Caco-2 (cell line): Measurements from ENCODE around the gene NFAT5. TPM values are rescaled to one million over a fixed set of nuclear protein-coding genes. Genes with fewer than 3 reads are reported as not detected.

ENCODE experiments used
- BruUV-seq: library from RNA; stranded (reverse); fragments of 400-500 nt; replicated peaks from 2 replicates; lab custom pipeline; 2021; lab: Mats Ljungman, UMichigan
- CTCF ChIA-PET: fragments of 300-600 bp; sonication (Branson Sonifier 250); formaldehyde crosslinking; loops from one replicate; lab custom pipeline; 2022; ENCODE audit warnings: antibody characterized with exemption; lab: Charles Lee
- POLR2A ChIA-PET: fragments of 300-600 bp; sonication (Branson Sonifier 250); formaldehyde crosslinking; loops from one replicate; lab custom pipeline; 2022; ENCODE audit warnings: antibody characterized with exemption; lab: Charles Lee
- DNase-seq, 2 experiments: peaks; one replicate each; pipeline versions ENCODE4 v3.0.0 to v3.0.0-alpha.2; 2020 to 2022
- H3K27me3 ChIP-seq: replicated peaks from 2 replicates; pipeline ENCODE4 v1.6.0; 2011; ENCODE audit warnings: low read length; ENCODE audit not compliant: control insufficient read depth, insufficient read depth
- H3K36me3 ChIP-seq: 2 replicates; pipeline ENCODE4 v1.5.1; 2011; ENCODE audit warnings: low read length; ENCODE audit not compliant: control insufficient read depth, insufficient read depth
- H3K4me1 ChIP-seq: fragments of 250-450 bp; sonication (Bioruptor Pico); 2 replicates; pipeline ENCODE4 v1.5.1; 2020; ENCODE audit warnings: mild to moderate bottlenecking
- H3K4me3 ChIP-seq: 2 replicates; pipeline ENCODE4 v1.5.1; 2011; ENCODE audit warnings: low read depth, mild to moderate bottlenecking, control low read depth, low read length
- H3K9me3 ChIP-seq: fragments of 250-450 bp; sonication (Bioruptor Pico); 2 replicates; pipeline ENCODE4 v1.5.1; 2020; ENCODE audit warnings: mild to moderate bottlenecking, moderate library complexity
- H3K27ac Mint-ChIP-seq: one replicate; pipeline ENCODE4 v1.8.0; 2022; ENCODE audit warnings: mixed read lengths; ENCODE audit not compliant: unreplicated experiment
- H3K27me3 Mint-ChIP-seq: one replicate; pipeline ENCODE4 v1.8.0; 2022; ENCODE audit warnings: mixed read lengths; ENCODE audit not compliant: insufficient read depth, unreplicated experiment
- H3K36me3 Mint-ChIP-seq: one replicate; pipeline ENCODE4 v1.8.0; 2022; ENCODE audit warnings: mild to moderate bottlenecking, mixed read lengths; ENCODE audit not compliant: insufficient read depth, unreplicated experiment
- H3K4me1 Mint-ChIP-seq: one replicate; pipeline ENCODE4 v1.8.0; 2022; ENCODE audit warnings: low read depth, mixed read lengths; ENCODE audit not compliant: unreplicated experiment
- H3K4me3 Mint-ChIP-seq: one replicate; pipeline ENCODE4 v1.8.0; 2022; ENCODE audit warnings: mild to moderate bottlenecking, moderate library complexity, mixed read lengths; ENCODE audit not compliant: unreplicated experiment
- H3K9me3 Mint-ChIP-seq: one replicate; pipeline ENCODE4 v1.8.0; 2022; ENCODE audit warnings: mixed read lengths; ENCODE audit not compliant: unreplicated experiment
- CTCF ChIP-seq, 2 experiments: fragments of 200-600 bp in 1 of 2; IDR thresholded peaks; 1 replicate in 1 of 2; 2 replicates in 1 of 2; pipeline versions ENCODE4 v1.5.1 to v1.8.0; 2011 to 2022; ENCODE audit warnings: antibody characterized with exemption in 1 of 2, control low read depth in 1 of 2, inconsistent platforms in 1 of 2, low read depth in 1 of 2, low read length in 1 of 2, mild to moderate bottlenecking in 1 of 2, moderate library complexity in 1 of 2; ENCODE audit not compliant: insufficient read depth in 1 of 2, severe bottlenecking in 1 of 2, unreplicated experiment in 1 of 2
- intact Hi-C: fragments of 100-400 bp; cut with micrococcal nuclease; formaldehyde crosslinking; loops from one replicate; pipeline ENCODE4 v1.10.0; 2022; ENCODE audit not compliant: unreplicated experiment
- total RNA-seq: library from RNA; stranded (reverse); gene quantifications from 2 replicates; pipeline ENCODE4 v1.2.3, GENCODE V29; 2022

Gene NFAT5
- total RNA-seq, 1 experiment from 2014 or later, result 87.6 TPM

DNA sequence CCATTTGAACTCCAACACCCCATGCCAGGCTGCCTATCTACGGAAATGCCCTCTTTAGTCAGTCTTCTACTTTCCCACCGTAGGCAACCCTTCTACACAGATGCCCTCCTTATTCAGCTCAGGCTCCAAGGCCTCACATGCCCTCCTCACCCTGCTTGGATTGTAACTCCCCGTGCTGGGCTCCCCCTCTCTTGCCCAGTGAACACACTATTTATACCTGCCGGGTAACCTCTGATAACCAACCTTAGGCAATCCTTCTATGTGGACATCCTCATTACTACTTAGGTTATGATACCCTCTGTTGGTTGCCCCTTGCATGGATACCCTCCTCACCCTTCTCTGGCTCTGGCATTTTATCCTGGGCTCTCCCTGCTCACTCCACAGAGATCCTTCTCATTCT lies 50.3 kb downstream of the NFAT5 start:
- H3K9me3 Mint-ChIP-seq, result no peaks in the 10 kb centered on the region
- H3K4me1 Mint-ChIP-seq, result peaks cover 62% of the 10 kb centered on the region
- peaks cover 35% of the 10 kb centered on the region for H3K36me3 Mint-ChIP-seq
- peaks cover 7% of the 10 kb centered on the region for H3K36me3 ChIP-seq
- H3K4me3 ChIP-seq, result no peak overlapping the region
- H3K4me3 Mint-ChIP-seq, result peak overlapping the region; percentile 3
- no peaks in the 10 kb centered on the region for H3K9me3 ChIP-seq
- TF ChIP-seq CTCF (IDR thresholded peaks at IDR 0.05; ENCODE audit: insufficient read depth in 1 of 2, low read depth in 1 of 2, low read length in 1 of 2, severe bottlenecking in 1 of 2, unreplicated experiment in 1 of 2), result no peak
- DNase-seq, result no peak
- CTCF ChIA-PET, result no interaction called here
- no peaks in the 10 kb centered on the region for H3K27me3 Mint-ChIP-seq
- BruUV-seq, result no TSS peak
- H3K27me3 ChIP-seq, result no peaks in the 10 kb centered on the region
- H3K27ac Mint-ChIP-seq, result peak overlapping the region; percentile 53
- intact Hi-C loops, result no loop called here
- H3K4me1 ChIP-seq, result peaks cover 73% of the 10 kb centered on the region
- POLR2A ChIA-PET, result no interaction called here

DNA sequence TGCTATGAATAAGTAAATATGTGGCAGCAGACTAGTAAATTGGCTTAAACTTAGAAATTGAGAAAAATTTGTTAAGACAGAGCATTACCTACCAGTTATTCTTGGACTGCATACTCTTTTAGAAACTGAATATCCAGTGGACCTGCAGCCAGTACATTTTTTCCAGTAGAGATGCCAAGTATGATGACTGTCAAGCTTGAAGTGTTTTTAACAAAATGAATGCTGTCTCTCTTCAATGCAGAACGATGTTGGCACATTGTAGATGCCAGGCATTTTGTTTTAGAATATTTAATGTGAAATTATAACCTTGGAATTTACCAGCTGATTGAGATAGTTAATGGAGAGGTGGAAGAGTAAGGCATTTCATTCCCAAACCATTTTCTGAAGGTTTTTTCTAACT lies 52.5 kb downstream of the NFAT5 start:
- H3K4me3 ChIP-seq, result no peak overlapping the region
- ChIA-PET POLR2A (interaction anchor here (0.5 to 1.0 kb wide), 2 partner anchors 28 to 882 kb away, joined by 3 to 8 read pairs; no protein-coding TSS in a partner anchor), CTCF (interaction anchor here (1.0 to 1.1 kb wide), 2 partner anchors 220 to 222 kb away, joined by 3 read pairs; no protein-coding TSS in a partner anchor)
- H3K36me3 ChIP-seq, result peaks cover 7% of the 10 kb centered on the region
- H3K9me3 Mint-ChIP-seq, result no peaks in the 10 kb centered on the region
- H3K4me3 Mint-ChIP-seq, result peak overlapping the region; percentile 46
- no peak for TF ChIP-seq CTCF (IDR thresholded peaks at IDR 0.05; ENCODE audit: insufficient read depth in 1 of 2, low read depth in 1 of 2, low read length in 1 of 2, severe bottlenecking in 1 of 2, unreplicated experiment in 1 of 2)
- no peaks in the 10 kb centered on the region for H3K27me3 Mint-ChIP-seq
- no peak overlapping the region for H3K27ac Mint-ChIP-seq
- no peaks in the 10 kb centered on the region for H3K9me3 ChIP-seq
- no peak for DNase-seq
- peaks cover 60% of the 10 kb centered on the region for H3K4me1 Mint-ChIP-seq
- no peaks in the 10 kb centered on the region for H3K27me3 ChIP-seq
- no TSS peak for BruUV-seq
- peaks cover 63% of the 10 kb centered on the region for H3K4me1 ChIP-seq
- intact Hi-C loops, result loop anchor here (1.0 to 2.0 kb wide), 2 partner anchors 116 to 222 kb away; no protein-coding TSS in a partner anchor
- peaks cover 40% of the 10 kb centered on the region for H3K36me3 Mint-ChIP-seq

GRCh38 chr16:69618721-69619120 lies 53.0 kb downstream of the NFAT5 start:
- ChIA-PET CTCF (interaction anchor here (0.5 to 1.1 kb wide), 3 partner anchors 27 to 223 kb away, joined by 3 read pairs; no protein-coding TSS in a partner anchor), POLR2A (interaction anchor here (0.5 to 1.0 kb wide), 2 partner anchors 28 to 882 kb away, joined by 3 to 8 read pairs; no protein-coding TSS in a partner anchor)
- H3K36me3 Mint-ChIP-seq, result peaks cover 44% of the 10 kb centered on the region
- no TSS peak for BruUV-seq
- peak overlapping the region; percentile 46 for H3K4me3 Mint-ChIP-seq
- H3K9me3 Mint-ChIP-seq, result no peaks in the 10 kb centered on the region
- Histone ChIP-seq H3K36me3 (peaks cover 7% of the 10 kb centered on the region), H3K9me3 (no peaks in the 10 kb centered on the region), H3K27me3 (no peaks in the 10 kb centered on the region), H3K4me1 (peaks cover 58% of the 10 kb centered on the region), H3K4me3 (no peak overlapping the region)
- TF ChIP-seq CTCF (IDR thresholded peaks at IDR 0.05; ENCODE audit: insufficient read depth in 1 of 2, low read depth in 1 of 2, low read length in 1 of 2, severe bottlenecking in 1 of 2, unreplicated experiment in 1 of 2), result no peak
- H3K27ac Mint-ChIP-seq, result peak overlapping the region; percentile 54
- no peak for DNase-seq
- intact Hi-C loops, result loop anchor here (1.0 to 2.0 kb wide), 3 partner anchors 36 to 222 kb away; no protein-coding TSS in a partner anchor
- H3K27me3 Mint-ChIP-seq, result no peaks in the 10 kb centered on the region
- H3K4me1 Mint-ChIP-seq, result peaks cover 56% of the 10 kb centered on the region
